ENCODE measurements around the gene MYH11. TPM values are rescaled to one million over a fixed set of nuclear protein-coding genes. Genes with fewer than 3 reads are reported as not detected.
"Not testable (repeated sequence)": the region's sequence is repeated elsewhere in the genome, so short reads cannot be mapped to it uniquely, and the experiment has no call there.

The MYH11 gene
- total RNA-seq, 1 experiment from 2014 or later: not detected

GRCh38 chr16:15658556-15658955 lies 198.3 kb downstream of the MYH11 start:
- intact Hi-C loops (cut with micrococcal nuclease): no loop called here
- no peaks in the 10 kb centered on the region for H3K9me3 Mint-ChIP-seq (ENCODE audit: unreplicated experiment)
- CTCF ChIA-PET: interaction anchor here (1.0 to 1.7 kb wide), 4 partner anchors 12 to 46 kb away, joined by 4 to 7 read pairs (median 4); no protein-coding TSS in a partner anchor
- H3K36me3 Mint-ChIP-seq (ENCODE audit: insufficient read depth, unreplicated experiment): peaks cover 54% of the 10 kb centered on the region
- POLR2A ChIA-PET: interaction anchor here (0.9 to 3.3 kb wide), 3 partner anchors 9 to 15 kb away, joined by 4 to 19 read pairs (median 7); partner anchors contain the start of gene MARF1
- no peak for DNase-seq (ENCODE audit: unreplicated experiment)
- BruUV-seq (replicated peaks): no TSS peak
- H3K27ac Mint-ChIP-seq (ENCODE audit: low read depth, unreplicated experiment): no peak overlapping the region
- TF ChIP-seq CTCF (IDR thresholded peaks at IDR 0.05; ENCODE audit: unreplicated experiment): no peak
- peaks cover 7% of the 10 kb centered on the region for H3K4me1 Mint-ChIP-seq (ENCODE audit: insufficient read depth, unreplicated experiment)
- H3K27me3 Mint-ChIP-seq (ENCODE audit: insufficient read depth, unreplicated experiment): no peaks in the 10 kb centered on the region
- no peak overlapping the region for H3K4me3 Mint-ChIP-seq (ENCODE audit: unreplicated experiment)

- intact Hi-C loops (cut with micrococcal nuclease): no loop called here
- H3K36me3 Mint-ChIP-seq (ENCODE audit: insufficient read depth, unreplicated experiment): peaks cover 54% of the 10 kb centered on the region
- DNase-seq (ENCODE audit: unreplicated experiment): no peak
- no peak overlapping the region for H3K4me3 Mint-ChIP-seq (ENCODE audit: unreplicated experiment)
- no peaks in the 10 kb centered on the region for H3K9me3 Mint-ChIP-seq (ENCODE audit: unreplicated experiment)
- no peak overlapping the region for H3K27ac Mint-ChIP-seq (ENCODE audit: low read depth, unreplicated experiment)
- no peaks in the 10 kb centered on the region for H3K27me3 Mint-ChIP-seq (ENCODE audit: insufficient read depth, unreplicated experiment)
- CTCF ChIA-PET: interaction anchor here (1.3 to 1.7 kb wide), 3 partner anchors 12 to 46 kb away, joined by 4 to 7 read pairs (median 5); no protein-coding TSS in a partner anchor
- POLR2A ChIA-PET: interaction anchor here (0.9 to 3.3 kb wide), 3 partner anchors 10 to 14 kb away, joined by 4 to 19 read pairs (median 7); partner anchors contain the start of gene MARF1
- peaks cover 11% of the 10 kb centered on the region for H3K4me1 Mint-ChIP-seq (ENCODE audit: insufficient read depth, unreplicated experiment)
- no peak for TF ChIP-seq CTCF (IDR thresholded peaks at IDR 0.05; ENCODE audit: unreplicated experiment)
- no TSS peak for BruUV-seq (replicated peaks)
Measured at GRCh38 chr16:15658149-15658548, 198.7 kb downstream of the MYH11 start.

- H3K9me3 Mint-ChIP-seq (ENCODE audit: unreplicated experiment); BruUV-seq (replicated peaks); DNase-seq (ENCODE audit: unreplicated experiment); H3K27me3 Mint-ChIP-seq (ENCODE audit: insufficient read depth, unreplicated experiment); H3K4me3 Mint-ChIP-seq (ENCODE audit: unreplicated experiment); intact Hi-C loops (cut with micrococcal nuclease); H3K27ac Mint-ChIP-seq (ENCODE audit: low read depth, unreplicated experiment): not testable (repeated sequence)
- CTCF ChIA-PET: interaction anchor here (0.5 kb wide), 1 partner anchor 53 kb away, joined by 3 read pairs; no protein-coding TSS in a partner anchor
- POLR2A ChIA-PET: interaction anchor here (6.3 kb wide), 2 partner anchors 12 to 17 kb away, joined by 106 to 139 read pairs; partner anchors contain the start of gene MARF1
- H3K4me1 Mint-ChIP-seq (ENCODE audit: insufficient read depth, unreplicated experiment): peaks cover 11% of the 10 kb centered on the region
- peaks cover 36% of the 10 kb centered on the region for H3K36me3 Mint-ChIP-seq (ENCODE audit: insufficient read depth, unreplicated experiment)
Measured at GRCh38 chr16:15655561-15655960, 201.3 kb downstream of the MYH11 start.

- POLR2A ChIA-PET: interaction anchor here (6.3 kb wide), 2 partner anchors 11 to 18 kb away, joined by 106 to 139 read pairs; partner anchors contain the start of gene MARF1
- no peaks in the 10 kb centered on the region for H3K9me3 Mint-ChIP-seq (ENCODE audit: unreplicated experiment)
Measured at GRCh38 chr16:15654591-15654990, 202.2 kb downstream of the MYH11 start.

More at GRCh38 chr16:15654591-15654990, 202.2 kb downstream of the MYH11 start:
- Mint-ChIP-seq H3K4me3 (ENCODE audit: unreplicated experiment) (no peak overlapping the region), H3K27ac (ENCODE audit: low read depth, unreplicated experiment) (no peak overlapping the region), H3K27me3 (ENCODE audit: insufficient read depth, unreplicated experiment) (no peaks in the 10 kb centered on the region), H3K4me1 (ENCODE audit: insufficient read depth, unreplicated experiment) (peaks cover 8% of the 10 kb centered on the region), H3K36me3 (ENCODE audit: insufficient read depth, unreplicated experiment) (peaks cover 32% of the 10 kb centered on the region)
- DNase-seq (ENCODE audit: unreplicated experiment): no peak
- intact Hi-C loops (cut with micrococcal nuclease): no loop called here
- no TSS peak for BruUV-seq (replicated peaks)
- TF ChIP-seq CTCF (IDR thresholded peaks at IDR 0.05; ENCODE audit: unreplicated experiment): no peak
- CTCF ChIA-PET: no interaction called here
